H1 (cell line): ENCODE measurements around the gene ASB14. TPM values are rescaled to one million over a fixed set of nuclear protein-coding genes. Genes with fewer than 3 reads are reported as not detected.
A peak's percentile ranks its signal among the peaks of the same experiment; 100 is the strongest.

Experiments used
- CTCF ChIA-PET: fragments of 300-600 bp; sonication (Branson Sonifier 250); formaldehyde crosslinking; loops from one replicate; lab custom pipeline; 2021; ENCODE audit not compliant: partially characterized antibody; lab: Charles Lee
- POLR2A ChIA-PET: fragments of 300-600 bp; sonication (Branson Sonifier 250); formaldehyde crosslinking; loops from one replicate; lab custom pipeline; 2021; ENCODE audit warnings: inconsistent platforms; ENCODE audit not compliant: partially characterized antibody; lab: Charles Lee
- DNase-seq, 2 experiments: peaks; one replicate each; pipeline versions ENCODE4 v3.0.0 to v3.0.0-alpha.2; 2010 to 2022; ENCODE audit warnings: low spot score in 2 of 2, low read depth in 1 of 2, mixed read lengths in 1 of 2
- FAIRE-seq: peaks from 2 replicates; lab custom pipeline; 2011; peaks lifted over from hg19 to GRCh38; lab: Jason Lieb, UNC
- H2AFZ ChIP-seq: 2 replicates; pipeline ENCODE4 v1.8.1; 2012; ENCODE audit warnings: low read length, inconsistent platforms
- H2AK5ac ChIP-seq: 2 replicates; pipeline ENCODE4 v1.6.1; 2013; ENCODE audit warnings: low read depth, low read length
- H2BK120ac ChIP-seq: replicated peaks from 2 replicates; pipeline ENCODE3; 2013; ENCODE audit warnings: low read depth, low read length, inconsistent platforms
- H2BK12ac ChIP-seq: 2 replicates; pipeline ENCODE4 v1.6.1; 2013; ENCODE audit warnings: low read depth, low read length
- H2BK15ac ChIP-seq: 2 replicates; pipeline ENCODE4 v1.6.1; 2013; ENCODE audit warnings: low read length
- H2BK20ac ChIP-seq: 2 replicates; pipeline ENCODE4 v1.6.1; 2013; ENCODE audit warnings: low read length
- H2BK5ac ChIP-seq: 2 replicates; pipeline ENCODE4 v1.6.1; 2013; ENCODE audit warnings: low read depth, low read length
- H3K14ac ChIP-seq: 2 replicates; pipeline ENCODE4 v1.6.1; 2013; ENCODE audit warnings: inconsistent platforms; ENCODE audit not compliant: insufficient read length
- H3K18ac ChIP-seq: 2 replicates; pipeline ENCODE4 v1.6.1; 2013; ENCODE audit warnings: low read length; ENCODE audit errors: extremely low read depth
- H3K23ac ChIP-seq: 2 replicates; pipeline ENCODE4 v1.6.1; 2013; ENCODE audit warnings: inconsistent platforms; ENCODE audit not compliant: insufficient read length
- H3K23me2 ChIP-seq: 2 replicates; pipeline ENCODE4 v1.6.1; 2013; ENCODE audit warnings: low read depth, low read length
- H3K27ac ChIP-seq: 2 replicates; pipeline ENCODE4 v1.6.1; 2011; ENCODE audit warnings: low read depth, low read length, inconsistent platforms
- H3K27me3 ChIP-seq, 4 experiments: replicated peaks in 1 of 4; 1 replicate in 1 of 4; 2 replicates in 3 of 4; pipeline versions ENCODE4 v1.6.1 to v1.8.1; 2011 to 2013; ENCODE audit warnings: low read length in 3 of 4, mild to moderate bottlenecking in 3 of 4, inconsistent platforms in 2 of 4, mixed read lengths in 2 of 4, moderate library complexity in 1 of 4; ENCODE audit not compliant: control insufficient read depth in 3 of 4, insufficient read depth in 3 of 4; ENCODE audit errors: extremely low read depth in 1 of 4
- H3K36me3 ChIP-seq, 4 experiments: 2 replicates each; pipeline versions ENCODE4 v1.6.1 to v1.8.1; 2011 to 2013; ENCODE audit warnings: mild to moderate bottlenecking in 4 of 4, low read length in 3 of 4, moderate library complexity in 2 of 4, control low read depth in 1 of 4, inconsistent platforms in 1 of 4; ENCODE audit not compliant: insufficient read depth in 4 of 4, control insufficient read depth in 2 of 4
- H3K4ac ChIP-seq: replicated peaks from 2 replicates; pipeline ENCODE3; 2013; ENCODE audit warnings: low read length, low read depth, mixed read lengths, inconsistent platforms; ENCODE audit not compliant: insufficient read length
- H3K4me1 ChIP-seq, 4 experiments: replicated peaks in 1 of 4; 1 replicate in 1 of 4; 2 replicates in 3 of 4; pipeline versions ENCODE4 v1.6.1 to v1.8.1; 2011 to 2013; ENCODE audit warnings: low read length in 3 of 4, inconsistent platforms in 2 of 4, mixed read lengths in 1 of 4; ENCODE audit not compliant: insufficient read depth in 4 of 4, control insufficient read depth in 3 of 4
- H3K4me2 ChIP-seq, 2 experiments: 2 replicates each; pipeline versions ENCODE4 v1.6.1 to v1.8.1; 2011 to 2013; ENCODE audit warnings: low read depth in 2 of 2, low read length in 2 of 2, control low read depth in 1 of 2, inconsistent platforms in 1 of 2, mild to moderate bottlenecking in 1 of 2; ENCODE audit not compliant: insufficient read depth in 1 of 2
- H3K4me3 ChIP-seq, 4 experiments: fragments of 200-600, 300-600 bp in 1 of 4; sonication (generic), shearing (Covaris generic), sonication (Bioruptor Twin) in 1 of 4; 2 replicates each; pipeline versions ENCODE4 v1.5.1 to v1.8.1; 2011 to 2016; ENCODE audit warnings: low read length in 4 of 4, low read depth in 3 of 4, control low read depth in 2 of 4, inconsistent platforms in 2 of 4, mild to moderate bottlenecking in 2 of 4, mixed read lengths in 1 of 4, moderate library complexity in 1 of 4; ENCODE audit not compliant: insufficient read depth in 2 of 4; ENCODE audit errors: extremely low read depth in 1 of 4
- H3K56ac ChIP-seq: replicated peaks from 2 replicates; pipeline ENCODE3; 2013; ENCODE audit warnings: low read depth, mild to moderate bottlenecking, mixed read lengths, low read length, inconsistent platforms; ENCODE audit not compliant: insufficient read length
- H3K79me1 ChIP-seq: 2 replicates; pipeline ENCODE4 v1.6.1; 2013; ENCODE audit warnings: low read depth, low read length, control low read depth
- H3K79me2 ChIP-seq, 2 experiments: 2 replicates each; pipeline versions ENCODE4 v1.6.1 to v1.8.1; 2012 to 2013; ENCODE audit warnings: low read length in 2 of 2, mild to moderate bottlenecking in 2 of 2, inconsistent platforms in 1 of 2; ENCODE audit not compliant: insufficient read depth in 2 of 2, control insufficient read depth in 1 of 2
- H3K9ac ChIP-seq, 4 experiments: replicated peaks in 1 of 4; 1 replicate in 1 of 4; 2 replicates in 3 of 4; pipeline versions ENCODE4 v1.6.1 to v1.8.1; 2011 to 2013; ENCODE audit warnings: low read depth in 3 of 4, low read length in 3 of 4, control low read depth in 2 of 4, mild to moderate bottlenecking in 2 of 4, moderate library complexity in 2 of 4, inconsistent platforms in 1 of 4; ENCODE audit errors: extremely low read depth in 1 of 4
- H3K9me3 ChIP-seq, 2 experiments: 2 replicates each; pipeline versions ENCODE4 v1.6.1 to v1.8.1; 2012 to 2013; ENCODE audit warnings: mild to moderate bottlenecking in 2 of 2, moderate library complexity in 2 of 2, control low read depth in 1 of 2, inconsistent platforms in 1 of 2, low read depth in 1 of 2, low read length in 1 of 2, mixed read lengths in 1 of 2; ENCODE audit not compliant: insufficient read depth in 2 of 2
- H4K20me1 ChIP-seq, 2 experiments: replicated peaks in 1 of 2; 2 replicates each; pipeline versions ENCODE3 to v1.8.1; 2011 to 2013; ENCODE audit warnings: inconsistent platforms in 2 of 2, low read length in 2 of 2, mild to moderate bottlenecking in 1 of 2; ENCODE audit not compliant: insufficient read depth in 2 of 2, control insufficient read depth in 1 of 2
- H4K5ac ChIP-seq: 2 replicates; pipeline ENCODE4 v1.6.1; 2013; ENCODE audit warnings: low read length, low read depth, mixed read lengths, inconsistent platforms; ENCODE audit not compliant: insufficient read length
- H4K8ac ChIP-seq: 2 replicates; pipeline ENCODE4 v1.8.0; 2013; ENCODE audit warnings: mild to moderate bottlenecking, moderate library complexity, low read length, inconsistent platforms; ENCODE audit not compliant: insufficient read depth; ENCODE audit errors: extremely low read depth
- H4K91ac ChIP-seq: replicated peaks from 2 replicates; pipeline ENCODE3; 2013; ENCODE audit warnings: low read length, mixed read lengths, inconsistent platforms; ENCODE audit not compliant: insufficient read length
- ASH2L ChIP-seq: fragments of 200-600, 300-600 bp; sonication (generic); IDR thresholded peaks from one replicate; pipeline ENCODE4 v1.7.1; 2017; ENCODE audit warnings: low read length
- ATF3 ChIP-seq: IDR thresholded peaks from 2 replicates; pipeline ENCODE4 v1.6.1; 2011; ENCODE audit warnings: low read depth, mild to moderate bottlenecking, low read length; ENCODE audit not compliant: insufficient read depth
- BACH1 ChIP-seq: IDR thresholded peaks from 2 replicates; pipeline ENCODE4 v1.6.1; 2012; ENCODE audit warnings: low read length, improper control_type of control experiment
- CBX8 ChIP-seq: fragments of 300-800, 300-1000 bp; sonication (generic); IDR thresholded peaks from 2 replicates; pipeline ENCODE4 v1.7.1; 2016; ENCODE audit warnings: low read depth, low read length, borderline replicate concordance
- CHD1 ChIP-seq: IDR thresholded peaks from 2 replicates; pipeline ENCODE4 v1.6.1; 2012; ENCODE audit warnings: low read depth, low read length, improper control_type of control experiment
- CTBP2 ChIP-seq: IDR thresholded peaks from 2 replicates; pipeline ENCODE4 v1.7.0; 2011; ENCODE audit warnings: borderline replicate concordance, mild to moderate bottlenecking, moderate library complexity, mixed read lengths, low read length; ENCODE audit not compliant: insufficient read depth, insufficient read length
- FOSL1 ChIP-seq: IDR thresholded peaks from 2 replicates; pipeline ENCODE4 v1.6.1; 2011; ENCODE audit warnings: mild to moderate bottlenecking, low read depth, low read length, moderate library complexity; ENCODE audit not compliant: insufficient read depth
- JUN ChIP-seq: IDR thresholded peaks from 2 replicates; pipeline ENCODE4 v1.6.1; 2011; ENCODE audit warnings: low read depth, mild to moderate bottlenecking, improper control_type of control experiment, low read length
- JUND ChIP-seq: IDR thresholded peaks from 2 replicates; pipeline ENCODE4 v1.6.1; 2011; ENCODE audit warnings: mild to moderate bottlenecking, improper control_type of control experiment, low read length
- KDM4A ChIP-seq: IDR thresholded peaks from one replicate; pipeline ENCODE4 v1.7.1; 2012; ENCODE audit warnings: low read depth, mild to moderate bottlenecking, moderate library complexity, low read length, inconsistent platforms; ENCODE audit not compliant: severe bottlenecking
- POLR2AphosphoS5 ChIP-seq: IDR thresholded peaks from 2 replicates; pipeline ENCODE4 v1.6.1; 2011; ENCODE audit warnings: low read depth, low read length
- TAF7 ChIP-seq: optimal IDR thresholded peaks from 2 replicates; pipeline ENCODE3; 2011; ENCODE audit warnings: low read depth, mild to moderate bottlenecking, inconsistent platforms, low read length, moderate library complexity, borderline replicate concordance
- USF2 ChIP-seq: IDR thresholded peaks from 2 replicates; pipeline ENCODE4 v1.6.1; 2011; ENCODE audit warnings: low read length, improper control_type of control experiment
- WGBS, 2 experiments: shearing (Covaris generic) in 1 of 2; methylation state at CpG; one replicate each; pipeline versions ENCODE4 v1.1.6 to v1.1.7; 2013 to 2015; ENCODE audit warnings: low lambda C conversion rate in 2 of 2, mixed read lengths in 2 of 2, inconsistent platforms in 1 of 2, low coverage in 1 of 2, missing lambda C conversion rate in 1 of 2; ENCODE audit not compliant: insufficient replicate concordance in 2 of 2, insufficient coverage in 1 of 2, insufficient read length in 1 of 2; ENCODE audit errors: extremely low coverage in 1 of 2, missing lambda C conversion rate in 1 of 2; 5-methylcytosine and 5-hydroxymethylcytosine counted together
- polyA plus RNA-seq, 7 experiments: library from polyadenylated mRNA; depleted of rRNA in 3 of 7; stranded (reverse) in 5 of 7; unstranded in 2 of 7; fragments of >200 nt in 5 of 7; fragments of 200-250 nt in 2 of 7; gene quantifications; 1 replicate in 5 of 7; 2 replicates in 1 of 7; 4 replicates in 1 of 7; pipeline versions ENCODE4 v1.2.1 to v1.2.3, GENCODE V29; 2011 to 2013; ENCODE audit warnings: missing spikeins in 2 of 7, mixed read lengths in 2 of 7
- total RNA-seq: library from RNA; stranded (reverse); fragmentation: NEBNext Ultra II Directional; extraction: Animal tissue kit (Norgen Biotek cat#: 25700); gene quantifications from 2 replicates; pipeline ENCODE4 v1.2.1, GENCODE V29; 2021

Gene ASB14
- total and polyA plus RNA-seq, 2 of the 8 experiments (the other 6 are each of a cell fraction or from before 2014, with no cell fraction given), result not detected

GRCh38 chr3:57283334-57283733 lies 9.2 kb downstream of the ASB14 start:
- H3K23ac ChIP-seq, result no peak overlapping the region
- WGBS, 2 experiments, result 88% methylated on average over 6 of the region's 6 CpGs; no CpG with 5 or more reads in 1 of the 2 experiments
- FAIRE-seq (no peak), DNase-seq (no peak)
- H2BK15ac ChIP-seq, result no peak overlapping the region
- no peak overlapping the region for H3K18ac ChIP-seq
- H3K79me2 ChIP-seq, result no peaks in the 10 kb centered on the region
- POLR2A ChIA-PET, result no interaction called here
- no peak overlapping the region for H2BK20ac ChIP-seq
- H3K9me3 ChIP-seq, result peaks cover 0 to 8% of the 10 kb centered on the region in 2 experiments; a peak in 2 of 4 replicates
- no peaks in the 10 kb centered on the region; a peak in 1 of 8 replicates for H3K36me3 ChIP-seq
- H3K14ac ChIP-seq, result no peak overlapping the region
- no peak overlapping the region for H2BK5ac ChIP-seq
- H3K27me3 ChIP-seq, result no peaks in the 10 kb centered on the region
- CTCF ChIA-PET, result interaction anchor here (0.5 to 1.0 kb wide), 2 partner anchors 30 to 50 kb away, joined by 3 read pairs; no protein-coding TSS in a partner anchor
- no peak overlapping the region for H3K56ac ChIP-seq
- H3K9ac ChIP-seq, result no peak overlapping the region
- H3K4me3 ChIP-seq, result no peak overlapping the region
- H4K91ac ChIP-seq, result no peak overlapping the region
- H4K5ac ChIP-seq, result no peak overlapping the region
- no peaks in the 10 kb centered on the region for H4K20me1 ChIP-seq
- no peak overlapping the region for H2AK5ac ChIP-seq
- H4K8ac ChIP-seq, result peak overlapping the region; percentile 39; the same call in 1 of the 2 replicates
- no peaks in the 10 kb centered on the region for H3K23me2 ChIP-seq
- H2AFZ ChIP-seq, result peak overlapping the region; percentile 18; the same call in 1 of the 2 replicates
- no peaks in the 10 kb centered on the region for H3K79me1 ChIP-seq
- H3K27ac ChIP-seq, result no peak overlapping the region
- no peaks in the 10 kb centered on the region for H3K4me1 ChIP-seq
- H3K4me2 ChIP-seq, result no peak overlapping the region
- H2BK12ac ChIP-seq, result no peak overlapping the region
- H2BK120ac ChIP-seq, result no peak overlapping the region
- no peak overlapping the region for H3K4ac ChIP-seq
- no peak for TF ChIP-seq CHD1
- TF ChIP-seq FOSL1, result no peak
- no peak for TF ChIP-seq BACH1
- no peak for TF ChIP-seq CBX8
- no peak for TF ChIP-seq ATF3
- no peak for TF ChIP-seq JUND
- TF ChIP-seq TAF7, result no peak
- TF ChIP-seq POLR2AphosphoS5, result no peak
- TF ChIP-seq ASH2L, result no peak
- no peak for TF ChIP-seq USF2
- no peak for TF ChIP-seq JUN
- no peak for TF ChIP-seq CTBP2
- TF ChIP-seq KDM4A, result no peak
